ENCODE measurements around the gene GEMIN4. TPM values are rescaled to one million over a fixed set of nuclear protein-coding genes. Genes with fewer than 3 reads are reported as not detected.
"Not testable (repeated sequence)": the region's sequence is repeated elsewhere in the genome, so short reads cannot be mapped to it uniquely, and the experiment has no call there.

Gene GEMIN4
- total RNA-seq (2014; rRNA removed; shearing (Covaris generic)) = 19.9 and 26.3 TPM in 2 replicates
- 18.3 and 24.7 TPM in 2 replicates for polyA plus RNA-seq (2014; cell fraction: nucleus; rRNA removed)

GRCh38 chr17:752002-752619, at the start of gene GEMIN4:
TSS of gene GEMIN4 (minus strand) at chr17:752264. CDS start at chr17:752142, 122 bp downstream.
- DNase-seq (ENCODE audit: extremely low read depth, low read depth) = peak; percentile 89

- DNase-seq (ENCODE audit: extremely low read depth, low read depth) = no peak
Measured at GRCh38 chr17:801660-802059, 49.6 kb upstream of the GEMIN4 start.

GRCh38 chr17:800446-801242, 48.6 kb upstream of the GEMIN4 start:
- no peak for DNase-seq (ENCODE audit: extremely low read depth, low read depth)

GRCh38 chr17:799261-799660, 47.2 kb upstream of the GEMIN4 start:
- no peak for DNase-seq (ENCODE audit: extremely low read depth, low read depth)

GRCh38 chr17:798246-798645, 46.2 kb upstream of the GEMIN4 start:
- no peak for DNase-seq (ENCODE audit: extremely low read depth, low read depth)

GRCh38 chr17:797236-797840, 45.3 kb upstream of the GEMIN4 start:
- DNase-seq (ENCODE audit: extremely low read depth, low read depth) = no peak

GRCh38 chr17:796609-797008, 44.5 kb upstream of the GEMIN4 start:
- no peak for DNase-seq (ENCODE audit: extremely low read depth, low read depth)

- DNase-seq (ENCODE audit: extremely low read depth, low read depth) = no peak
Measured at GRCh38 chr17:795721-796120, 43.7 kb upstream of the GEMIN4 start.

GRCh38 chr17:795276-795675, 43.2 kb upstream of the GEMIN4 start:
- no peak for DNase-seq (ENCODE audit: extremely low read depth, low read depth)

- DNase-seq (ENCODE audit: extremely low read depth, low read depth) = peak; percentile 64
Measured at GRCh38 chr17:794876-795275, 42.8 kb upstream of the GEMIN4 start.

GRCh38 chr17:792277-792676, 40.2 kb upstream of the GEMIN4 start:
- DNase-seq (ENCODE audit: extremely low read depth, low read depth) = peak; percentile 11

- DNase-seq (ENCODE audit: extremely low read depth, low read depth) = no peak
Measured at GRCh38 chr17:791829-792228, 39.8 kb upstream of the GEMIN4 start.

- DNase-seq (ENCODE audit: extremely low read depth, low read depth) = not testable (repeated sequence)
Measured at GRCh38 chr17:790874-791247, 38.8 kb upstream of the GEMIN4 start.

GRCh38 chr17:789931-790873, 38.1 kb upstream of the GEMIN4 start:
- DNase-seq (ENCODE audit: extremely low read depth, low read depth) = not testable (repeated sequence)

- DNase-seq (ENCODE audit: extremely low read depth, low read depth) = no peak
Measured at GRCh38 chr17:789160-789840, 37.2 kb upstream of the GEMIN4 start.

GRCh38 chr17:788551-788950, 36.5 kb upstream of the GEMIN4 start:
- DNase-seq (ENCODE audit: extremely low read depth, low read depth) = no peak

GRCh38 chr17:787641-788221, 35.7 kb upstream of the GEMIN4 start:
- no peak for DNase-seq (ENCODE audit: extremely low read depth, low read depth)

GRCh38 chr17:785901-786300, 33.8 kb upstream of the GEMIN4 start:
- not testable (repeated sequence) for DNase-seq (ENCODE audit: extremely low read depth, low read depth)

- DNase-seq (ENCODE audit: extremely low read depth, low read depth) = no peak
Measured at GRCh38 chr17:784143-784542, 32.1 kb upstream of the GEMIN4 start.
